Mesothelial cell of epicardium (in vitro differentiated cells): ENCODE data around the gene IRF2BP2. TPM values are rescaled to one million over a fixed set of nuclear protein-coding genes. Genes with fewer than 3 reads are reported as not detected.

Source experiments
- DNase-seq, 2 experiments: peaks; one replicate each; pipeline ENCODE4 v3.0.0; 2021; ENCODE audit warnings: low spot score in 2 of 2; ENCODE audit not compliant: unreplicated experiment in 2 of 2
- H3K27ac Mint-ChIP-seq: 2 replicates; pipeline ENCODE4 v1.8.0; 2021; ENCODE audit warnings: mixed read lengths
- H3K27me3 Mint-ChIP-seq: 2 replicates; pipeline ENCODE4 v1.8.0; 2021; ENCODE audit warnings: low read depth, mixed read lengths
- H3K36me3 Mint-ChIP-seq: 2 replicates; pipeline ENCODE4 v1.8.0; 2021; ENCODE audit warnings: mixed read lengths
- H3K4me1 Mint-ChIP-seq: 2 replicates; pipeline ENCODE4 v1.8.0; 2021; ENCODE audit warnings: mixed read lengths
- H3K4me3 Mint-ChIP-seq: 2 replicates; pipeline ENCODE4 v1.8.0; 2021; ENCODE audit warnings: mild to moderate bottlenecking, moderate library complexity, mixed read lengths
- H3K9me3 Mint-ChIP-seq: 2 replicates; pipeline ENCODE4 v1.8.0; 2021; ENCODE audit warnings: mixed read lengths
- CTCF ChIP-seq: fragments of 200-600 bp; sonication (generic); IDR thresholded peaks from one replicate; pipeline ENCODE4 v1.5.0; 2021; ENCODE audit warnings: antibody characterized with exemption; ENCODE audit not compliant: unreplicated experiment
- total RNA-seq: library from RNA; stranded (reverse); gene quantifications from 3 replicates; pipeline ENCODE4 v1.2.1, GENCODE V29; 2021

IRF2BP2 gene
- total RNA-seq, 1 donor from 2014 or later = 130 TPM

GRCh38 chr1:234593109-234593508, 16.9 kb downstream of the IRF2BP2 start:
- Mint-ChIP-seq H3K36me3 (no peaks in the 10 kb centered on the region), H3K4me1 (peaks cover 2% of the 10 kb centered on the region), H3K9me3 (peaks cover 12% of the 10 kb centered on the region), H3K4me3 (no peak overlapping the region), H3K27me3 (no peaks in the 10 kb centered on the region), H3K27ac (no peak overlapping the region)
- TF ChIP-seq CTCF = no peak
- no peak for DNase-seq

- H3K9me3 Mint-ChIP-seq = peaks cover 12% of the 10 kb centered on the region
- H3K27me3 Mint-ChIP-seq = no peaks in the 10 kb centered on the region
- no peaks in the 10 kb centered on the region for H3K36me3 Mint-ChIP-seq
- no peak overlapping the region for H3K27ac Mint-ChIP-seq
- no peak overlapping the region for H3K4me3 Mint-ChIP-seq
- DNase-seq = no peak
- no peak for TF ChIP-seq CTCF
- H3K4me1 Mint-ChIP-seq = peaks cover 8% of the 10 kb centered on the region
Observed at GRCh38 chr1:234592240-234592639, 17.7 kb downstream of the IRF2BP2 start.

GRCh38 chr1:234591131-234591530, 18.8 kb downstream of the IRF2BP2 start:
- H3K4me1 Mint-ChIP-seq = peaks cover 11% of the 10 kb centered on the region
- peaks cover 12% of the 10 kb centered on the region for H3K9me3 Mint-ChIP-seq
- no peak overlapping the region for H3K27ac Mint-ChIP-seq
- TF ChIP-seq CTCF = no peak
- H3K27me3 Mint-ChIP-seq = no peaks in the 10 kb centered on the region
- H3K4me3 Mint-ChIP-seq = no peak overlapping the region
- no peak for DNase-seq
- no peaks in the 10 kb centered on the region for H3K36me3 Mint-ChIP-seq

GRCh38 chr1:234589854-234590620, 19.9 kb downstream of the IRF2BP2 start:
- no peaks in the 10 kb centered on the region for H3K27me3 Mint-ChIP-seq
- H3K27ac Mint-ChIP-seq = no peak overlapping the region
- no peak for TF ChIP-seq CTCF
- H3K4me1 Mint-ChIP-seq = peaks cover 20% of the 10 kb centered on the region
- H3K36me3 Mint-ChIP-seq = no peaks in the 10 kb centered on the region
- H3K9me3 Mint-ChIP-seq = peaks cover 5% of the 10 kb centered on the region
- no peak for DNase-seq
- H3K4me3 Mint-ChIP-seq = no peak overlapping the region

GRCh38 chr1:234589064-234589800, 20.7 kb downstream of the IRF2BP2 start:
- no peak for DNase-seq
- no peak for TF ChIP-seq CTCF
- H3K27me3 Mint-ChIP-seq = no peaks in the 10 kb centered on the region
- no peaks in the 10 kb centered on the region for H3K36me3 Mint-ChIP-seq
- no peak overlapping the region for H3K27ac Mint-ChIP-seq
- H3K4me1 Mint-ChIP-seq = peaks cover 27% of the 10 kb centered on the region
- peaks cover 1% of the 10 kb centered on the region for H3K9me3 Mint-ChIP-seq
- H3K4me3 Mint-ChIP-seq = no peak overlapping the region
